Hepatocyte (in vitro differentiated cells): ENCODE measurements around the gene IPO11.

Experiments used
- CTCF ChIP-seq: fragments of 200-600 bp; sonication (generic); IDR thresholded peaks from 2 replicates; pipeline ENCODE4 v1.5.1; 2016; ENCODE audit warnings: antibody characterized with exemption, mild to moderate bottlenecking; ENCODE audit not compliant: poor library complexity
- EZH2 ChIP-seq: fragments of 200-600 bp; sonication (generic); IDR thresholded peaks from 2 replicates; pipeline ENCODE4 v1.6.1; 2016; ENCODE audit warnings: antibody characterized with exemption, mild to moderate bottlenecking, borderline replicate concordance
- EZH2phosphoT487 ChIP-seq: fragments of 200-600 bp; sonication (generic); IDR thresholded peaks from one replicate; pipeline ENCODE4 v1.6.1; 2018; ENCODE audit warnings: antibody characterized with exemption, mild to moderate bottlenecking, low read depth, moderate library complexity; ENCODE audit not compliant: unreplicated experiment, severe bottlenecking

- no peak for TF ChIP-seq CTCF
- TF ChIP-seq EZH2phosphoT487, result no peak
- TF ChIP-seq EZH2, result no peak
Observed at GRCh38 chr5:62642468-62642867, 229.9 kb downstream of the IPO11 start.
